ENCODE data around the gene ATP8A1.

GRCh38 chr4:42533042-42533441 lies 123.9 kb downstream of the ATP8A1 start:
- no peak for TF ChIP-seq CHD1 (IDR thresholded peaks at IDR 0.05; ENCODE audit: low read depth, low read length)
- no peak for TF ChIP-seq USF2 (IDR thresholded peaks at IDR 0.05; ENCODE audit: low read depth, low read length)
- TF ChIP-seq, protein P1, sequence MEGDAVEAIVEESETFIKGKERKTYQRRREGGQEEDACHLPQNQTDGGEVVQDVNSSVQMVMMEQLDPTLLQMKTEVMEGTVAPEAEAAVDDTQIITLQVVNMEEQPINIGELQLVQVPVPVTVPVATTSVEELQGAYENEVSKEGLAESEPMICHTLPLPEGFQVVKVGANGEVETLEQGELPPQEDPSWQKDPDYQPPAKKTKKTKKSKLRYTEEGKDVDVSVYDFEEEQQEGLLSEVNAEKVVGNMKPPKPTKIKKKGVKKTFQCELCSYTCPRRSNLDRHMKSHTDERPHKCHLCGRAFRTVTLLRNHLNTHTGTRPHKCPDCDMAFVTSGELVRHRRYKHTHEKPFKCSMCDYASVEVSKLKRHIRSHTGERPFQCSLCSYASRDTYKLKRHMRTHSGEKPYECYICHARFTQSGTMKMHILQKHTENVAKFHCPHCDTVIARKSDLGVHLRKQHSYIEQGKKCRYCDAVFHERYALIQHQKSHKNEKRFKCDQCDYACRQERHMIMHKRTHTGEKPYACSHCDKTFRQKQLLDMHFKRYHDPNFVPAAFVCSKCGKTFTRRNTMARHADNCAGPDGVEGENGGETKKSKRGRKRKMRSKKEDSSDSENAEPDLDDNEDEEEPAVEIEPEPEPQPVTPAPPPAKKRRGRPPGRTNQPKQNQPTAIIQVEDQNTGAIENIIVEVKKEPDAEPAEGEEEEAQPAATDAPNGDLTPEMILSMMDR (conservative IDR thresholded peaks at IDR 0.05; ENCODE audit: low read depth, low read length): no peak
- TF ChIP-seq RCOR1 (IDR thresholded peaks at IDR 0.05; ENCODE audit: insufficient replicate concordance, low read length): no peak
- no peak for TF ChIP-seq SMC3 (IDR thresholded peaks at IDR 0.05; ENCODE audit: low read depth, low read length)
- TF ChIP-seq MXI1 (IDR thresholded peaks at IDR 0.05; ENCODE audit: borderline replicate concordance, low read depth, low read length): no peak
- TF ChIP-seq POLR2A (IDR thresholded peaks at IDR 0.05; ENCODE audit: low read depth, low read length): no peak

Data from IMR-90 (cell line).